ENCODE data around the gene SYNJ2. TPM values are rescaled to one million over a fixed set of nuclear protein-coding genes. Genes with fewer than 3 reads are reported as not detected.

Gene SYNJ2
- polyA plus RNA-seq, 1 experiment, result 40.8 TPM

GRCh38 chr6:157952861-157953351, 28.8 kb upstream of the SYNJ2 start:
- TF ChIP-seq CTCF (IDR thresholded peaks at IDR 0.05; ENCODE audit: low read depth, low read length), result no peak
- Histone ChIP-seq H3K27me3 (ENCODE audit: control insufficient read depth, insufficient read depth, low read length) (no peaks in the 10 kb centered on the region), H3K4me3 (ENCODE audit: low read depth, low read length) (no peak overlapping the region), H3K27ac (ENCODE audit: low read depth, low read length) (no peak overlapping the region), H3K9me3 (ENCODE audit: control insufficient read depth, insufficient read depth, low read length) (peaks cover 7% of the 10 kb centered on the region)
- POLR2A ChIA-PET, result interaction anchor here (0.6 kb wide), 1 partner anchor 438 kb away, joined by 3 read pairs; no protein-coding TSS in a partner anchor
- CTCF ChIA-PET, result no interaction called here
- no peak for DNase-seq (ENCODE audit: low read depth, low spot score)

GRCh38 chr6:157953580-157954091, 28.0 kb upstream of the SYNJ2 start:
- H3K27me3 ChIP-seq (ENCODE audit: control insufficient read depth, insufficient read depth, low read length), result no peaks in the 10 kb centered on the region
- peaks cover 13% of the 10 kb centered on the region for H3K9me3 ChIP-seq (ENCODE audit: control insufficient read depth, insufficient read depth, low read length)
- no peak for DNase-seq (ENCODE audit: low read depth, low spot score)
- POLR2A ChIA-PET, result interaction anchor here (0.6 to 0.7 kb wide), 2 partner anchors 50 to 439 kb away, joined by 3 read pairs; no protein-coding TSS in a partner anchor
- no peak overlapping the region for H3K4me3 ChIP-seq (ENCODE audit: low read depth, low read length)
- CTCF ChIA-PET, result interaction anchor here (0.7 to 1.1 kb wide), 2 partner anchors 117 to 119 kb away, joined by 3 read pairs; no protein-coding TSS in a partner anchor
- TF ChIP-seq CTCF (IDR thresholded peaks at IDR 0.05; ENCODE audit: low read depth, low read length), result no peak
- H3K27ac ChIP-seq (ENCODE audit: low read depth, low read length), result no peak overlapping the region

GRCh38 chr6:157954150-157955117, 27.2 kb upstream of the SYNJ2 start:
- H3K4me3 ChIP-seq (ENCODE audit: low read depth, low read length), result no peak overlapping the region
- ChIA-PET CTCF (interaction anchor here (0.7 to 1.1 kb wide), 2 partner anchors 117 to 118 kb away, joined by 3 read pairs; no protein-coding TSS in a partner anchor), POLR2A (interaction anchor here (0.7 kb wide), 1 partner anchor 49 kb away, joined by 3 read pairs; no protein-coding TSS in a partner anchor)
- no peak for DNase-seq (ENCODE audit: low read depth, low spot score)
- no peak overlapping the region for H3K27ac ChIP-seq (ENCODE audit: low read depth, low read length)
- peaks cover 14% of the 10 kb centered on the region for H3K9me3 ChIP-seq (ENCODE audit: control insufficient read depth, insufficient read depth, low read length)
- H3K27me3 ChIP-seq (ENCODE audit: control insufficient read depth, insufficient read depth, low read length), result no peaks in the 10 kb centered on the region
- TF ChIP-seq CTCF (IDR thresholded peaks at IDR 0.05; ENCODE audit: low read depth, low read length), result no peak

- CTCF ChIA-PET, result no interaction called here
- POLR2A ChIA-PET, result interaction anchor here (0.7 kb wide), 1 partner anchor 269 kb away, joined by 3 read pairs; no protein-coding TSS in a partner anchor
- H3K27me3 ChIP-seq (ENCODE audit: control insufficient read depth, insufficient read depth, low read length), result no peaks in the 10 kb centered on the region
- TF ChIP-seq CTCF (IDR thresholded peaks at IDR 0.05; ENCODE audit: low read depth, low read length), result no peak
- no peak for DNase-seq (ENCODE audit: low read depth, low spot score)
- H3K4me3 ChIP-seq (ENCODE audit: low read depth, low read length), result no peak overlapping the region
- no peak overlapping the region for H3K27ac ChIP-seq (ENCODE audit: low read depth, low read length)
- peaks cover 21% of the 10 kb centered on the region for H3K9me3 ChIP-seq (ENCODE audit: control insufficient read depth, insufficient read depth, low read length)
These were observed 26.0 kb upstream of the SYNJ2 start for GRCh38 chr6:157955675-157956074.

Data from AG04450 (cell line).